HG03139 (cell line): ENCODE data around the gene BCAS3.
"Not testable (repeated sequence)": the region's sequence is repeated elsewhere in the genome, so short reads cannot be mapped to it uniquely, and the experiment has no call there.

Source experiments
- ATAC-seq: cut with Tn5 transposase; IDR thresholded peaks from one replicate; pipeline ENCODE4 v1.9.1; 2021; ENCODE audit not compliant: unreplicated experiment

The BCAS3 gene

DNA sequence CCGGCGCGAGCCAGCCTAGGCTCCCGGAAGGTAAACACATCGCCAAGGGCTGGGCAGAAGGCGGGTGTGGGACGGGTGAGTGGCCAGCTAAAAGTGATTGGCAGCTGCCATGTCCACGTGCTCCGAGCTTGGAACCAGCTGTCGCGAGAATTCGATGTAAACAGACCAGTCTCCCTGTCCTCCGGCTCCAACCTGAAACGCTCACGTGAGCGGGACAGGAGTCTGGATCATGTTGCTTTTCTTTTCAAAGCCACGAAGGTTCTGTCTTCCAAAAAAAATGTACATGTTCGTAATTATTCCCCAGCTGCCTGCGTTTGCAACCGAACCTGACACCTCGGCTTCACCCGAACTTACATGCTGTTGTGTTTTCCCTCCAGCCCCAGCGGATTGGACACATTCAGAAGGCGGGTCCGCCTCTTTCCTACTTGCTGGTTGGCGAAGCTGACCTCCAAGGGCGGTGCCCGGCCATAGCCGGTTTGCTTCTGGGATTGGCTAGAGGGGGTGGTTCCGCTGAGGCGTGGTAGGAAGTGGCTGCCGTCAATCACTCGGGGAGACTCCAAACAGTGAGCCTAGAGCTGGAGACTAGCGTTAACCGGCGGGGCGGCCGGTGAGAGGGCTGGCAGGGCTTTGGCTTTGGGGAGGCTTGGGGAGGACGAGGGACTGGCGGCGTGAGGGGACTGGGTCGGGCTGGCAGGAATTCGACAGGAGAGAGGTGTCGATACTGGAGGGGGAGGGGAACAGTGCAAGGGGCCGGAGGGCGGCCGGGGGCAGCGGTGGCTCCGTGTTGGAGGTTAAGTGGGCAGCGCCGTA is at the start of gene BCAS3:
TSS of gene BCAS3 (plus strand) at position 544 of the 810 bp plus-strand sequence.
- peak; percentile 95 for ATAC-seq

DNA sequence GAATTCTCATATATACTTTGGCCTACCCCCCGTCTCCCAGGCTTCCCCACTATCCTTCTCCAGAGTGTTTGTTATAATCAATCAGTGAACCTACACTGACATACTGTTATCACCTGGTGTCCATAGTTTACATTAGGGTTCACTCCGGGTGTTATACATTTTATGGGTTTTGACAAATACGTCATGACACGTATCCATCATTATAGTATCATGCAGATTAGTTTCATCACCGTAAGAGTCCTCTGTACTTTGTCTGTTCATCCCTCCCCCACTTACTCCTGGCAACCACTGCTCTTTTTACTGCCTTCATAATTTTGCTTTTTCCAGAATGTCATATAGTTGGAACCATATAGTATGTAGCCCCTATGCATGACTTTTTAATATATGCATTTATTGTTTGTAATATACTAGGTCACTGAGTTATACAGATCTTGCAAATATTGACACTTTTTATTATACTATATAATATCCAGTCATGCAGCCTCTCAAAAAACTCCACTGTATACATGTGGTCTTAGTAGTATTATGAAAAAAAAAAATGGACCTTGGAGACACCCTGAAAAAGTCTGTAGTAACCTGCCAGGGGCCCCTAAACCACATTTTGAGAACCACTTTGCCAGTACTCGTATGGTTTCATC is 49.3 kb upstream of the BCAS3 start:
- no peak for ATAC-seq

DNA sequence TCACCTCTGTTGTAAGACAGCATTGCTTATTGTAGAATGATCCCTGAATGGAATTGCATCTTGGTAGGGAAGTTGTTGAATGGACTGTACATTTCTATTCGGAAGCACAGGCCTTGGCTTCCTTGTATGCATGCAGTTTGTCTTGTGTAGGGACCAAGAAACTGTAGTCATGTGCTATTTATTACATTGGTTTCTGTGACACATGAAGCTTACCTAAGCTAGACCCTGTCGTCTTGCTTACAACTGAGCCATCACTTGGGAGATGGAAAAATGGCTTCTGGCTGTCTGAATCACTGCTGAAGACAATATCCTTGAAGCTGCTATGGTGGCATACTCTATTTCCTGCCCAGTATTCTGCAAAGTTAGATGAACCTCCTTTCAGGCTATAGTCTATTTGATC is 48.5 kb upstream of the BCAS3 start:
- no peak for ATAC-seq

DNA sequence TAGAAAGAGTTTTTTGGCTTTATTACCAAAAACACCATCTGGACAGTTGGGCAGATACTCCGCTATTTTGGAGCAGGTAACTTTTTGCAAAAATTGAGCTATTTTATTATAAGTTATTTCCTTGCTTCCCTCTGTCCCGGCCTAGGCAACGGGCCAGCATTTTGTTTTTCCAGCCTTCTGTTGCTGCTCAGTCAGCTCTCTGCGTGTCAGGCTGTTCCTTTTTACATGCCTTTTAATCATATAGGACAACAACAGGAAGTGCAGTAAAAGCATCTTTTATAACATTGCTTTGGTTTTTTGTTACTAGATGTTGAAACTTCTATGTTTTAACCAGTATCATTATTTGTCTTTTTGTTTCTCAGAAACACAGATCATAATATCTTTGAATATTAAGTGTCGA is 47.3 kb upstream of the BCAS3 start:
- ATAC-seq = no peak

DNA sequence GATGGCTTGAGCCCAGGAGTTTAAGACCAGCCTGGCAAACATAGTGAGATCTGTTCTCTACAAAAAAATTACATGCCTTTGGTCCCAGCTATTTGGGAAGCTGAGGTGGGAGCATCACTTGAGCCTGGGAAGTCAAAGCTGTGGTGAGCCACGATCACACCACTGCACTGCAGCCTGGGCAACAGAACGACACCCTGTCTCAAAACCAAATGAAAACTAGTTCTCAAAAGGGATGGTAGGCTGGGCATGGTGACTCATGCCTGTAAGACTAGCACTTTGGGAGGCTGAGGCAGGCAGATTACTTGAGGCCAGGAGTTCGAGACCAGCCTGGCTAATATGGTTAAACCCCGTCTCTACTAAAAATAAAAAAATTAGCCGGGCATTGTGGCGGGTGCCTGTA is 46.5 kb upstream of the BCAS3 start:
- ATAC-seq = no peak

DNA sequence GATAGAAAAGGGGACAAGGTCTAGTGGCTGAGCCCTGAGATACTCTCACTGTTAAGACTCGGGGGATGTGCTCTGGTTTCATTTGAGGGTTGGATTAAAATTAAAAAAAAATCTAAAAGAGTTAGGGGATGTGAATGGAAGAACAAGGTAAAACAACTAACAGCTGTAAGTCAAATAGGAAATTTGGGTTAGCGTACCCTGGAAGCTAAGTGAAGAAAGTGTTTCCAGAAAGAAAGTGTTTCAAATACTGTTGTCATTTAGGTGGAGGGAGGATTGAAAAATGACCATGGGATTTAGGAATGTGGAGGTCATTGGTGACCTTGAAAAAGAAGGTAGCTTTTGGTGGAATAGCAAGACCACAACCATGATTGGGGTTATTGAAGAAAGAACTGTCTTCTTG is 40.0 kb upstream of the BCAS3 start:
- ATAC-seq = no peak

DNA sequence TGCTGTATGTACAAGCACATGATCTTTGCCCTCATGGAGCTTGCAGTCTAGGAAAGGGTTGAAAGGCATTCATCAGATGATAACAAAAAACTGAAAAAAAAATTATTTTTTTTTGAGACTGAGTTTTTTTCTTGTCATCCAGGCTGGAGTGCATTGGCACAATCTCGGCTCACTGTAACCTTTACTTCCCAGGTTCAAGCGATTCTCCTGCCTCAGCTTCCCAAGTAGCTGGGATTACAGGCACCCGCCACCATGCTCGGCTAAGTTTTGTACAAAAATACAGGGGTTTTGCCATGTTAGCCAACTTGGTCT is 38.7 kb upstream of the BCAS3 start:
- ATAC-seq = no peak

DNA sequence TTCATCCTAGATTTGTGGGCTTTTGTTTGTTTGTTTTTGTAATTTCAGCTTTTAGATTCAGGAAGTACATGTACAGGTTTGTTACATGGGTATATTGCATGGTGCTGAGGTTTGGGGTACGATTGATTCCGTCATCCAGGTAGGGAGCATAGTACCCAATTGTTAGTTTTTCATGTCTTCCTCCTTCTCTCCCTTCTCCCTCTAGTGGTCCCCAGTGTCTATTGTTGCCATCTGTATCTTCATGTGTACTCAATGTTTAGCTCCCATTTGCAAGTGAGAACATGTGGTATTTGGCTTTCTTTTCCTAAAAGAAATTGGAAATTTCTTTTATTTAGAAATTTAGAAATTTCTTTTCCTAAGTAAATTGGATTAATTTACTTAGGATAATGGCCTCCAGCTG is 37.1 kb upstream of the BCAS3 start:
- ATAC-seq = no peak

DNA sequence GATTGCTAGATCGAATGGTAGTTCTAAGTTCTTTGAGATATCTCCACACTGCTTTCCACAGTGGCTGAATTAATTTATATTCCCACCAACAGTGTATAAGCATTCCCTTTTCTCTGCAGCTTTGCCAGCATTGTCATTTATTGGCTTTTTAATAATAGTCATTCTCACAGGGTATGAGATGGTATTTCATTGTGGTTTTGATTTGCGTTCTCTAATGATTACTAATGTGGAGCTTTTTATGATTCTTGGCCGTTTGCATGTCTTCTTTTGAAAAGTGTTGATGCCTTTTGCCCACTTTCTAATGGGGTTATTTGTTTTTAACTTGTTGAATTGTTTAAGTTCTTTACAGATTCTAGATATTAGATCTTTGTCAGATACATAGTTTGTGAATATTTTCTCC is 36.5 kb upstream of the BCAS3 start:
- ATAC-seq = no peak

DNA sequence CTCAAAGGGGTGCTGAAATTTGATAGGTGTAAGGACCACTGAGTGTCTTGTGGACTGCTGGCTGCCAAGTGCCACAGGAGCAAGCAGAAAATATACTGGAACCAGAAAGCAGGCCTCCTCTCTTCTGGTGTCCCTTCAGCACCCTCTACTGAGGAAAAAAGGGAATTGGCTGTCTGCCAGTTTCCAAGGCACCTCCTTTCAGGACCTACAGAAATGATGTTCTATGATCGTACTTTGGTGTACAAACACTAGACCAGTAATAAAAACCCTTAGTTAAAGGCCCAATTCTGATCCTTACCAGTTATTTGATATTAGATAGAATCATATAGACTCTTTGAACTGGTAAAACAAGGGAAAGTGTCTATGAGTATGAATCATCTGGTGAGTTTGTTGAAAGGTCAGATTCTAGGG is 35.8 kb upstream of the BCAS3 start:
- ATAC-seq = no peak

DNA sequence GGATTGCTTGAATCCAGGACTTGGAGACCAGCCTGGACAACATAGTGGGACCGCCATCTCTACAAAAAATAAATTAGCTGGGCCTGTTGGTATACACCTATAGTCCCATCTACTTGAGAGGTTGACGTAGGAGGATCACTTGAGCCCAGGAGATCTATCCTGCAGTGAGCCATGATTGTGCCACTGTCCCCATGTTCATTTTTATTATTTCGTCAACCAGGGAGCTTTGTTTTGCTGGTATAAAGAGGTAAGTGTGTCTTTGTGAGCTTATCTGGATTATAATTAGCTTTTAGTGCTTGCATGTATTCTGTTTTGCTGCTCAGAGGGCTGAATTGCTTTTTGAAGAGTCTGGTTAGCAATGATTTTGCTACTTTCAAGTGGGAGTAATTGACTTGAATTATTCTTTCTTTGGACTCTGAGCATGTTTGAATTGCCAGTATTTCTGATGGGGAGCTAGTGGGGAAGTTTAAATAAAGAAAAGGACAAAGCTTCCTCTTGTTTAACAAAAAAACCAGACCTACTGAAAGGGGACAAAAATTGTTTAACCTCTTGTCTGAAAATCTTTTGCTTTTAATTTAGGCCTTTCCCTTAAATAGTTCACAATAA is 31.6 kb upstream of the BCAS3 start:
- ATAC-seq = no peak

DNA sequence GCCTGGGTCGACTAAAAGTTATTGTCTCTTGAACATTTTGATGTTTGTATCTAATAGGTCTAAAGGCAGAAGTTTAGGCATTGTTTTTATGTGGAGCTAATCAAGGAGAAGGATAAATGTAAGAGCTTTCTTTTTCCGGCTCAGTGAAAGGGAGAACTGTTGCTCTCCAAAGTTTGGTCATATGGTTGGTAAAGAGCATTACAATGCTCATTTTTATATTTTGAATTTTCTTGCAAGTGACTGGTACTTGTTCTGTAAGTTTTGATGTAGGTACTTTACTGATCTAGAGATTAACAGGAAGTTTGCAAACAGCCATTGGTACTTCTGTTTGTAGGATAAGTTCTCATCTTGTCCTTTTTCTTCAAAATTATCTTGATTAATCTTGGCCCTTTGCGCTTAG is 30.9 kb upstream of the BCAS3 start:
- ATAC-seq = no peak

DNA sequence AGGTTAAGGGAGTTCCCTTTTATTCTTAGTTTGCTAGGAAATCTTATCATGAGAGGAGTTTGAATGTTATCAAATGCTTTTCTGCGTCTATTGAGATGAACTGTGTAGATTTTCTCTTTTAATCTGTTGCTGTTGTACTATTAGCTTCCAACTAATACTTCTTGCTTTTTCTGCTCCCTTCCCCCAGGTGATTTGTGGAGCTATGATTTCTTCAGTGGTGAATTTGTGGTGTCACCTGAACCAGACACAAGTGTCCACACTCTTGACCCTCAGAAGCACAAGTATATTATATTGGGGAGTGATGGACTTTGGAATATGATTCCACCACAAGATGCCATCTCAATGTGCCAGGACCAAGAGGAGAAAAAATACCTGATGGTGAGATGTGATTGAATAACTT is 29.9 kb upstream of the BCAS3 start:
- ATAC-seq = no peak

DNA sequence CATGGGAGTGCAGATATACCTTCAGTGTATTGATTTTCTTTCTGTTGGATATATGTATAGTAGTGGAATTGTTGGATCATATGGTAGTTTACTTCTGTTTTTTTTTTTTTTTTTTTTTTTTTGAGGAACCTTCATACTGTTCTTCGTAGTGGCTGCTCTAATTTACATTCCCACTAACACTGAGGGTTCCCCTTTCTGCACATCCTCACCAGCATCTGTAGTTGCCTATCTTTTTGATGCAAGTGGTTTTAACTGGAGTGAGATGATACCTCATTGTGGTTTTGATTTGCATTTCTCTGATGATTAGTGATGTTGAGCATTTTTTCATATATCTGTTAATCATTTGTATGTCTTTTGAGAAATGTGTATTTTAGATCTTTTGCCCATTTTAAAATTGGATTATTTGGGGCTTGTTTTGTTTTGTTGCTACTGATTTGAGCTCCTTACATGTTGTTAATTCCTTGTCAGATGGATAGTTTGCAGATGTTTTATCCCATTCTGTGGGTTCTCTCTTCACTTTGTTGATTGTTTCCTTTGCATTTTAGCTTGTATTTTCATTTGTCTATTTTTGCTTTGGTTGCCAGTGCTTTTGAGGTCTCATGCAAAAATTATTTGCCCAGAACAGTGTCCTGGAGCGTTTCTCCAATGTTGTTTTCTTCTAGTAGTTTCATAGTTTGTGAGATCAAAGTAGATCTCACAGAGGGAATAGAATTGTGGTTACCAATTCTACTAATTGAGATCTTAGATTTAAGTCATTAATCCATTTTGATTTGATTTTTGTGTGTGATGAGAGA is 25.0 kb upstream of the BCAS3 start:
- ATAC-seq = peak; percentile 96

DNA sequence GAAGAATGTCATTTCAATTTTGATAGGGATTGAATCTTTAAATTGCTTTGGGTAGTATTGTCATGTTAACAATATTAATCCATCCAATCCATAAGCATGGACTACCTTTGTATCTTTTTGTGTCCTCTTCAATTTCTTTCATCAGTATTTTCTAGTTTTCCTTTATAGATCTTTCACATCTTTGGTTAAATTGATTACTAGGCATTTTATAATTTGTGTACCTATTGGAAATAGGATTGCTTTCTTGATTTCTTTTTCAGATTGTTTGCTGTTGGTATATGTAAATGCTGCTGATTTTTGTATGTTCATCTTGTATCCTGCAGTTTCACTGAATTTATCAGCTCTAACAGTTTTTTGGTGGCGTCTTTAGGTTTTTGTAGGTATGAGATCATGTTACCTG is 24.1 kb upstream of the BCAS3 start:
- no peak for ATAC-seq

DNA sequence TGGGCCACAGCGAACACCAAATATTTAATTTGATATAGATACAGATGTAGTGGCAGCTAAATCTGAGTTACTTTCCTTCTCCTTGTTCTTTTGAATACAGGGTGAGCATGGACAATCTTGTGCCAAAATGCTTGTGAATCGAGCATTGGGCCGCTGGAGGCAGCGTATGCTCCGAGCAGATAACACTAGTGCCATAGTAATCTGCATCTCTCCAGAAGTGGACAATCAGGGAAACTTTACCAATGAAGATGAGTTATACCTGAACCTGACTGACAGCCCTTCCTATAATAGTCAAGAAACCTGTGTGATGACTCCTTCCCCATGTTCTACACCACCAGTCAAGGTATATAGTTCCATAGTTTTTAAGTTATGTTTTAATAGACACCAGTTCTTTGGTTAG is 21.2 kb upstream of the BCAS3 start:
- no peak for ATAC-seq

DNA sequence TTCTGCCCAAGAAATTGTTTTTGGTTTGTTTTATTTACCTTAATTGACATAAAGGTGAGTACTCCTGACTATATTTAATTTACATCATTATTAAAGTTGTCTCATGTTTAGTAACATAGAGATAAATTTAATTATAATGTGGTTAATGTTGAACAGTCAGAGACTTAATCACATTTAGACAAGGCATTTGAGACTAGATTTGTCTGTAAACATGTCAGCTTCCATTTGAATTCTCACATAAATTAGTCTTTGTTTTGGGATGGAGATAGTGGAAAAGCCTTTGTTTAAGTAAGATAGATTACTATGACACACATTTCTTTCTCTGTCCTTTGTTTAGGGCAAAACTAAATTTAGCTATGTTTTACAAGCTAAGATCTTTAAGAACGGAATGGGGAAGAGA is 18.5 kb upstream of the BCAS3 start:
- ATAC-seq = no peak

DNA sequence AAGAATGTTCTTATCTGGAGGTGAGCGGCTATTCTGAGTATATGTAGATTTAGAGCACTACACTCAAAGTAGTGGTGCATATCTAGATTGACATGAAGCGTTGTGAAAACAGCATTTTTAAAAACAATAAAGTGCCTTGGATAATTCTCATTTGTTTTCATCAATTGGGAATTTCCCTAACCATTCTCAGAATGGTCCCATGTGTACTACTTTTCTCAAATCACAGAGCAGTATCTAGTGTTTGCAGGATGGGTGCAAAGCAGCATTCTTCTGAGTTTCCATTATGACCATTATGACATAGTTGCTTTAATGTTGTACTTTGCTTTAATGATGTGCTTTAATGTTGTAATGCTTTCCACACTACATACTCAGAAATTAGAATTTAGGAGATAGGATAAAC is 16.2 kb upstream of the BCAS3 start:
- no peak for ATAC-seq

DNA sequence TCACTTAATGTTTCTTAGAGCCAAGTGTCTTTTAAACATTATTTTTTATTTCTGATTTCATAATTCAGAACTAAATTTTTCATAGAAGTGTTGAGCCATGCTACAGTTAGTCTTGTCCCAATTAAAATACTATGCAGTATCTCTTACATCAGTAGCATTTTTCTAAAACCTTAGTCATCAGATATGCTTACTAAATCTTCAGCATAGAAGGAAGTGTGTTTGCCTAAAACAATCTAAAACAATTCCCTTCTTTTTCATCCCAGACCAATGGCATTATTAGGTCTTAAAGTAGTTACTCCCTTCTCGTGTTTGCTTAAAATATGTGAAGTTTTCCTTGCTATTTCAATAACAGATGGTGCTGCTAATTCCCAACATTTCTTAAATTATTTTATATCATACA is 13.6 kb upstream of the BCAS3 start:
- ATAC-seq = no peak

DNA sequence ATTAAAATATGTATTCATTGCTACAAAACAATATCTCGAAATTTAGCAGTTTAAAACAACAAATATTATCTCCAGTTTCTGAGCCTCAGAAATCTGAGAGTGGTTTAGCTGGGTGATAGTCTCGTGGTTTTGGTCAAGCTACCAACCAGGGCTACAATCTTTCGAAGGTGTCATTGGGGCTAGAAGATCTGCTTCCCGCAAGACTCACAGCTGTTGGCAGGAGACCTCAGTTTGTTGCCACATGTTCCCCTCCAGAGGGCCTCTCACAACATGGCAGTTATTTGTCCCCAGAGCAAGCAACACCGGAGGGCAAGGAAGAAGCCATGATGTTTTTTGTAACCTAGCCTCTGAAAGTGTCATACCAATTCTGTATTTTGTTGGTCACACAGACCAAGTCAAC is 12.0 kb upstream of the BCAS3 start:
- no peak for ATAC-seq

DNA sequence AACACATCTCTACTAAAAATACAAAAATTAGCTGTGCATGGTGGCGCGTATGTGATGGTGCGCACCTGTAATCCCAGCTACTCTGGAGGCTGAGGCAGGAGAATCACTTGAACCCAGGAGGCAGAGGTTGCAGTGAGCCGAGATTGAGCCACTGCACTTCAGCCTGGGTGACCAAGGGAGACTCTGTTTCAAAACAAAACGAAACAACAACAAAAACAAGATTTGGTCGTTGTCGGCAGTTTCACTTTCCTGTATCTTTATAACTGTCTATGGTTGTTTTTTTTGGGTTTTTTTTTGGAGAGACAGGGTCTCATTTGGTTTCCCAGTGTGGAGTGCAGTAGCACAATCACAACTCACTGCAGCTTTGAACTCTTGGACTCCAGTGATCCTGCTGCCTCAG is 8.9 kb upstream of the BCAS3 start:
- not testable (repeated sequence) for ATAC-seq

DNA sequence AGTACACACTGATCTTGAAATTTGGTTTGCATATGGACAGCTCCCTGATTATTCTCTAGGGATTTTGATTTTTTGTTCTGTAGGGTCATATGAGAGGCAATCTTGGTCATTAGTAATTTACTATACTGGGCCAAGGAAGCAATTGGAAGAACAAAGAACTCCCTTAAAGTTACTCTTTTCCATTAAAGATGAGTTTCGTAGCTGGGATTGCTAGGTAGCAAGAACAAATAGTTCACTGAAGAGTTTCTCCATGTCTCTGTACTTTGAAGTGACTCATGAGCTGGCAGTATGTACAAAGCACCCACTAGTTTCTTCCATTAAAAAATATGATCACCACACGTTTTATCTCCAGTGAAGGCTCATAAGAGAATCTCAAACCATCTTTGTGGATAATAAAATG is 6.2 kb upstream of the BCAS3 start:
- ATAC-seq = no peak
